A172 (cell line): ENCODE data around the gene HYAL4. TPM values are rescaled to one million over a fixed set of nuclear protein-coding genes. Genes with fewer than 3 reads are reported as not detected.
"Not testable (repeated sequence)": the region's sequence is repeated elsewhere in the genome, so short reads cannot be mapped to it uniquely, and the experiment has no call there.

ENCODE experiments used
- DNase-seq: peaks from one replicate; pipeline ENCODE4 v3.0.0-alpha.2; 2015; ENCODE audit warnings: low spot score
- total RNA-seq: library from RNA; depleted of rRNA; stranded (reverse); fragments of >200 nt; shearing (Covaris generic); gene quantifications from 2 replicates; pipeline ENCODE4 v1.2.3, GENCODE V29; 2014

The HYAL4 gene
- total RNA-seq, 1 experiment from 2014 or later: not detected

DNA sequence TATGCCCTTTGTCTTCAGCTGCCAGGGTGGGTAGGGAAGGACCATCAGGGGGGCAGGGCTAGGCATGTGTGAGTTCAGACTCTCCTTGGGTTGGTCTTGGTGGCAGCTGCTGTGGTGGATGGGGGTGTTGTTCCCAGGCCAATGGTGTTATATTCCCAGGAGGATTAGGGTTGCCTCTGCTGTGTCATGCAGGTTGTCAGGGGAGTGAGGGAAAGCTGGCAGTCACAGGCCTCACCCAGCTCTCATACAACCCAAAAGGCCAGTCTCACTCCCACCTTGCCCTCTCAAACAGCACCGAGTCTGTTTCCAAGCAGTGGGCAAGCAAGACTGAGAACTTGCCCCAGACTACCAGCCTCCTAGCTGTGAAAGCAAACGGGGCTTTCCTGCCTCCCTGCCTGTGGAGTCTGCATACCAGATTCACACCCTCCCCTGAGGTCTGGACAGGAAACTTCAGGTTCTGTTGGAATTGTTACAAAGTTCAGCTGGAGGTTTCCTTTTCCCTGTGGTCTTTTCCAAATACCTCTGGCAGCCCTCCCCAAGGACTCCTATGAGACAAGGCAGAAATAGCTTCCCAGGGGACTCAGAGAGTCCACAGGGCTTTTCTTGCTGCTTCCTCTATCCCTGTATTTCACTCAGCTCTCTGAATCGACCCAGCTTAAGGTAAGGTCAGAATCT lies 1.4 kb downstream of the HYAL4 start:
- DNase-seq: peak; percentile 70

GRCh38 chr7:123847868-123848267 lies 2.9 kb downstream of the HYAL4 start:
- DNase-seq: no peak

- DNase-seq: no peak
These were observed 4.9 kb downstream of the HYAL4 start for GRCh38 chr7:123849855-123850254.

- not testable (repeated sequence) for DNase-seq
These were observed 6.4 kb downstream of the HYAL4 start for GRCh38 chr7:123851404-123851803.

DNA sequence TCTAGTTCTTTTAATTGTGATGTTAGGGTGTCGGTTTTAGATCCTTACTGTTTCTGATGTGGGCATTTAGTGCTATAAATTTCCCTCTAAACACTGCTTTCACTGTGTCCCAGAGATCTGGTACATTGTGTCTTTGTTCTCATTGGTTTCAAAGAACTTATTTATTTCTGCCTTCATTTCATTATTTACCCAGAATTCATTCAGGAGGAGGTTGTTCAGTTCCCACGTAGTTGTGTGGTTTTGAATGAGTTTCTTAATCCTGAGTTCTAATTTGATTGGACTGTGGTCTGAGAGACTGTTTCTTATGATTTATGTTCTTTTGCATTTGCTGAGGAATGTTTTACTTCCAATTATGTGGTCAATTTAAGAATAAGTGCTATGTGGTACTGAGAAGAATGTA lies 9.3 kb downstream of the HYAL4 start:
- DNase-seq: not testable (repeated sequence)

DNA sequence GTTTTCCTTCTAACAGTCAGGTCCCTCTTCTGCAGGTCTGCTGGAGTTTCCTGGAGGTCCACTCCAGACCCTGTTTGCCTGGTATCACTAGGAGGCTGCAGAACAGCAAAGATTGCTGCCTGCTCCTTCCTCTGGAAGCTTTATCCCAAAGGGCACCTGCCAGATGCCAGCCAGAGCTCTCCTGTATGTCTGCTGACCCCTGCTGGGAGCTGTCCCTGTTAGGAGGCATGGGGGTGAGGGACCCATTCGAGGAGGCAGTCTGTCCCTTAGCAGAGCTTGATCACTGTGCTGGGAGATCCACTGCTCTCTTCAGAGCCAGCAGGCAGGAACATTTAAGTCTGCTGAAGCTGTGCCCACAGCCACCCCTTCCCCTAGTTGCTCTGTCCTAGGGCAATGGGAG lies 11.5 kb downstream of the HYAL4 start:
- DNase-seq: not testable (repeated sequence)

- no peak for DNase-seq
These were observed 15.9 kb downstream of the HYAL4 start for GRCh38 chr7:123860848-123861247.

GRCh38 chr7:123862775-123863174 lies 17.8 kb downstream of the HYAL4 start:
- DNase-seq: no peak

DNA sequence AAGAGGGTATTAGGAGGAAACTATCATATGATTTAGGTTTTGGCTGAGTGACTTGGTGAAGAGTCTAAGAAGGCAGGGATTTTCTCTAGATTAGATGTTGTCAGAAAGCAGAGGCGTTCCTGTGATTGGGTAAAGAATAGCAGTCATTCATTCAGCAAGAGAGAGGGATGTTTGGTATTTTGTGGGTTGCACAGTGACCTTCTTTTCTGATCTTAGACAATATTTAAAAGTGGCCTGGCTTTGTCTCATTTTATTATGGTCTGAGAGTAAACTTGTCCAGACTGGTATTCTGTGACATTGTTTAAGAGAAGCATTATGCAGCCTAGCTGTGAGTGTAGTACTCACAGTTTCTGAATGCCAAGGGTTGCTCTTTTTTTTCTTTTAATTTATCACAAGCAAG lies 18.5 kb downstream of the HYAL4 start:
- DNase-seq: no peak

- no peak for DNase-seq
These were observed 19.0 kb downstream of the HYAL4 start for GRCh38 chr7:123864012-123864411.

DNA sequence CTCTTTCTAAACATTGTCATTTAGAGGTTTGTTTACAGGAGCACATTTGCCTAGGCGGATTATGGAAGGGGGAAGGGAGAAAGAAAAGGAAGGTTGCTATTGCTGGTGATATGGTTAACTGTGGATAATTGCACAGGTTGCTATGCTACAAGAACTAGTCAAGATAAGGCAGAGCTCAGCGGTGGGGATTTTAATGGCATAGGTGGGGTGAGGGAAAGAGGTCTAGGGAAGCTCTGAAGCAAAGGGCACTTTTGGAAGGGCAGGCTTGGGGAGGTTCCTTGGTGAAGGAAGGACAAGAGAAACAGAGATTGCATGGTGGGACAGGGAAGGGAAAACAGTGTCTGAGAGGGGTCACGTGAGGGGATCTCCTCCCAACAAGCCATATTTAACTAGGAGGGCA lies 19.5 kb downstream of the HYAL4 start:
- no peak for DNase-seq

- no peak for DNase-seq
These were observed 20.0 kb downstream of the HYAL4 start for GRCh38 chr7:123864966-123865365.

DNA sequence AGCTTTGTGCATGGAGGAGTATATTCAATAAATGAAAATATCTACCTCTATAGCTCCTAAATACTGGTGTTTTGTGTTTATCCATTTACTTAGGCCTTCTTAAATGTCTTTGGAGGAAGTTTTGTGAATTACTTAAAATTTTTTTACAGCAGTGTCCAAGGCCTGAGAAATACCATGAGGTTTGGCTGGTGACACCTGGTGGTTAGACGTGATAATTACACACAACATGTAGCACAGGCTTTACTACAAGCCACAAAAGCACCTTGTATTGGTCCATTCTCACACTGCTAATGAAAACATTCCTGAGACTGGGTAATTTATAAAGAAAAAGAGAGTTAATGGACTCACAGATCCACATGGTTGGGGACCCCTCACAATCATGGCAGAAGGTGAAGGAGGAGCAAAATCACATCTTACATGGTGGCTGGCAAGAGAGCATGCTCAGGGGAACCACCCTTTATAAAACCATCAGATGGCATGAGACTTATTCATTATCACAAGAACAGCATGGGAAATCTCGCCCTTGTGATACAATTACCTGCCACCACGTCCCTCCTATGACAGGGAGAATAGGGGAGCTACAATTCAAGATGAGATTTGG lies 20.6 kb downstream of the HYAL4 start:
- DNase-seq: peak; percentile 66

- no peak for DNase-seq
These were observed 22.3 kb downstream of the HYAL4 start for GRCh38 chr7:123867225-123867624.

- DNase-seq: peak; percentile 53
These were observed 27.3 kb downstream of the HYAL4 start for GRCh38 chr7:123871998-123872867.

DNA sequence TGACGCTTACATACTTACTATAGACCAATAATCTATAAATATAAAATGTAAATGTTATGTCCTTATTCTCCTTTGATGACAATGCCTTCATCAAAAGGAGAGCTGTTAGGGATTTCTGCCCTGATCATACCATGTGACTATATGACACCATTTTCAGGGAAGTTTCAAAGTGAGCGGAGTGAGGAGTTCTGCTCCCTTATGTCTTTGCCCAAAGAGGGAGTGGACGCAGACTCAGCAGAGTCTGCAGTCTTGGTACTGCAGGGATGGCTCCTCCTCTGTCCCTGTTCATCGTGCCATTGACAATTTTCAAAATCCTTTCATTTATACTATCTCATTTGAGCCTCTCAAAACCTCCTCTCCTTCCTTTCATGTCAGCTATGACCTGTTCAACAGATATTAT lies 27.9 kb downstream of the HYAL4 start:
- no peak for DNase-seq

DNA sequence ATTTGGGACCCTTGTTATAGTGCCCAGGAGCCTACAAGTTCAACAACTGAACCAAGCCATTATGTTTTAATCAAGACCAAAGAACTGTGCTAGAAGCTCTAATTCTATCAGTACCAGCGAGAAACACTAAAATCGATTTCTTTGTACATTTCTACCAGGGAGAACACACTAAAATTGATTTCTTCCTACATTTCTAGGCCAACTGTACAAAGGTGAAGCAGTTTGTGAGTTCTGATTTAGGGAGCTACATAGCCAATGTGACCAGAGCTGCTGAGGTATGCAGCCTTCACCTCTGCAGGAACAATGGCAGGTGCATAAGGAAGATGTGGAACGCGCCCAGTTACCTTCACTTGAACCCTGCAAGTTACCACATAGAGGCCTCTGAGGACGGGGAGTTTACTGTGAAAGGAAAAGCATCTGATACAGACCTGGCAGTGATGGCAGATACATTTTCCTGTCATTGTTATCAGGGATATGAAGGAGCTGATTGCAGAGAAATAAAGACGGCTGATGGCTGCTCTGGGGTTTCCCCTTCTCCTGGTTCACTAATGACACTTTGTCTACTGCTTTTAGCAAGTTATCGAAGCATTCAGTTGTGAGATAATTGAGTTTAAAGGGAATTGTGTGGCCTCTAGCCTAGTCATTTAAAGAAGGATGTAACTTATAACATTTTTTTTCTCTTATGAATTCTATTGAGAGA lies 31.7 kb downstream of the HYAL4 start:
- DNase-seq: no peak

DNA sequence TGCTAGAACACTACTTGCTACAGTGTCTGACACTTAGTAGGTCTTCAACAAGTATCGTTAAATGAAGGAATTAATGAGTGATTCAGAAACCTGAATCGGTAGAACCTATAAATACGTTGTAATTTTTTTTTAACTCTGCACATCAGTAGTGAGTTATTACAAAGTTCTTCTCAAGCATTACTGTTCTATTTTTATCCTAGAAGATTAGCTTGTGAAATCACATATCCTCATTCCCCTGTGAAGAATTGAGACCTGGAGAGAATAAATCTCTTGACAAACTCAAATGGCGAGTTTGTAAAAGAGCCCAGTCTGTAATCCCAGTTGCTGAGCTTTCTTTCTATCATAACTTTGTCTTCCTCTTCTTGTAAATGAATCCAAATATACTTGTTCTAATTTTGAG lies 34.7 kb downstream of the HYAL4 start:
- no peak for DNase-seq

DNA sequence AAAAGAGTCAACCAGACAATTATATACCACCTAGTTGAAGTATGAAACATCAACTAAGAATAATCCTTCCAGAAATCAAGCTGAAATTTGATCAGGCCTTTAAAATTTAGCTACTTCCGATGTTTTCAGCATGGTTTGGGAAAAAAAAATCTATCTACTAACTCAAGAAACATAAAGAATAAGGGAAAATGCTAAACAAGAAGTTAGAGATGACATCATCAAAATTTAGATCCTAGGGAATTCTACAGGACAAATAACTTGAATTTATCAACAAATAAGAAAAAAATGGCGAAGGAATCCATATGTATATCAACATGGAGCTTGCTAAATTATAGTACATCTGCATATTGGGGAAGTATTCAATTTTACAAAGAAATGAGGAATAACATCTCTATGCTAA lies 36.3 kb downstream of the HYAL4 start:
- no peak for DNase-seq

DNA sequence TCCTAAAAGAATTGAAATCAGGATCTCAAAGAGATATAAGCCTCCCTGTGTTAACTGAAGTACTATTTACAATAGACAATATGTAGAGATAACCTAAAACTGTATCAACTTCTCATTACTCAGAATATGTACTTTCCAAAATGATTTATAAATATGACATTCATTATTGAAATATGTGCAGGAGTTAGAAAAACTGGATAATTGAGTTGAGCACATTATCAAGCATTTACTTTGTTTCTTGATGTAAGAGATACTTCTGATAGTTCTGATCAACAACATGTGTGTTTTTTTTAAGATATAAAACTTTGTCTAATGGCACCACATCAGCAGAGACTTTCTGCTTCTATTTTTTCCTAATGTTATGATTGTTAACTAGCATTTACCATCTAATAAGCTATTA lies 38.2 kb downstream of the HYAL4 start:
- DNase-seq: no peak

DNA sequence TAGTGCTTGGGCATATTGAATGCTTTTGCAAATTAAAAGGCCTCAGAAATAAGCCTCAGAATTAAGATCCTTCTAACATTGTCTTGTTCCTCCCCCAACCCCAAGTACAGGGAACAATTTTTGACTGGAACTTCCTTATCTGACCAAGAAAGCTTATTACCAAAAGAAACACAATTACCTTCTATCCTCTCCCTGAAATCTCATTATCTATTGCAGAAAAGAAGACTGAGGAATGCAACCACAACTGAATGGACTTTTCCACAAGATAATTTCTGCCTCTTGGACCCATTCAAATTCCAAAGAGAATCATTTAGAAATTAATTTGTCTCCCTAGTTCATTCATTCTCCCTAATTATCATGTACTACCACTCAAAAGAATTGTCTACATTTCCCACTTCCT lies 43.2 kb downstream of the HYAL4 start:
- no peak for DNase-seq

DNA sequence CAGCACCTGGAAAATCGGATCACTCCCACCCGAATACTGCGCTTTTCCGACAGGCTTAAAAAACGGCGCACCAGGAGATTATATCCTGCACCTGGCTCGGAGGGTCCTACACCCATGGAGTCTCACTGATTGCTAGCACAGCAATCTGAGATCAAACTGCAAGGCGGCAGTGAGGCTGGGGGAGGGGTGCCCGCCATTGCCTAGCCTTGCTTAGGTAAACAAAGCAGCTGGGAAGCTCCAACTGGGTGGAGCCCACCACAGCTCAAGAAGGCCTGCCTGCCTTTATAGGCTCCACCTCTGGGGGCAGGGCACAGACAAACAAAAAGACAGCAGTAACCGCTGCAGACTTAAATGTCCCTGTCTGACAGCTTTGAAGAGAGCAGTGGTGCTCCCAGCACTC lies 49.8 kb downstream of the HYAL4 start:
- DNase-seq: not testable (repeated sequence)
